ENCODE measurements around the gene TXNDC11. TPM values are rescaled to one million over a fixed set of nuclear protein-coding genes. Genes with fewer than 3 reads are reported as not detected.

The TXNDC11 gene
- total RNA-seq, 1 donor from 2014 or later: 14.1 TPM

- Histone ChIP-seq H3K4me1 (ENCODE audit: control insufficient read depth in 3 of 3, insufficient read depth in 3 of 3, low read length in 3 of 3) (peaks cover 27 to 30% (median 28%) of the 10 kb centered on the region in 3 donors), H3K27me3 (ENCODE audit: control insufficient read depth in 3 of 3, insufficient read depth in 3 of 3, low read length in 3 of 3) (no peaks in the 10 kb centered on the region), H3K4me3 (ENCODE audit: low read length in 3 of 3) (no peak overlapping the region), H3K36me3 (ENCODE audit: control insufficient read depth in 3 of 3, insufficient read depth in 3 of 3, low read length in 3 of 3) (no peaks in the 10 kb centered on the region), H3K9ac (ENCODE audit: low read depth in 1 of 3, low read length in 3 of 3) (no peak overlapping the region), H3K9me3 (ENCODE audit: control insufficient read depth in 3 of 3, low read length in 3 of 3) (no peaks in the 10 kb centered on the region), H3K27ac (ENCODE audit: low read depth, low read length) (peak overlapping the region; percentile 83)
Observed at GRCh38 chr16:11666103-11667055, 76.3 kb downstream of the TXNDC11 start.

- no peak overlapping the region for H3K27ac ChIP-seq (ENCODE audit: low read depth, low read length)
- H3K27me3 ChIP-seq (ENCODE audit: control insufficient read depth in 3 of 3, insufficient read depth in 3 of 3, low read length in 3 of 3): no peaks in the 10 kb centered on the region
- no peak overlapping the region for H3K9ac ChIP-seq (ENCODE audit: low read depth in 1 of 3, low read length in 3 of 3)
- peaks cover 14 to 17% (median 15%) of the 10 kb centered on the region in 3 donors for H3K4me1 ChIP-seq (ENCODE audit: control insufficient read depth in 3 of 3, insufficient read depth in 3 of 3, low read length in 3 of 3)
- H3K9me3 ChIP-seq (ENCODE audit: control insufficient read depth in 3 of 3, low read length in 3 of 3): no peaks in the 10 kb centered on the region
- no peak overlapping the region for H3K4me3 ChIP-seq (ENCODE audit: low read length in 3 of 3)
- no peaks in the 10 kb centered on the region for H3K36me3 ChIP-seq (ENCODE audit: control insufficient read depth in 3 of 3, insufficient read depth in 3 of 3, low read length in 3 of 3)
Observed at GRCh38 chr16:11665071-11665491, 77.6 kb downstream of the TXNDC11 start.

- Histone ChIP-seq H3K9ac (ENCODE audit: low read depth in 1 of 3, low read length in 3 of 3) (no peak overlapping the region), H3K4me1 (ENCODE audit: control insufficient read depth in 3 of 3, insufficient read depth in 3 of 3, low read length in 3 of 3) (peaks cover 2 to 8% (median 3%) of the 10 kb centered on the region in 3 donors), H3K36me3 (ENCODE audit: control insufficient read depth in 3 of 3, insufficient read depth in 3 of 3, low read length in 3 of 3) (no peaks in the 10 kb centered on the region), H3K9me3 (ENCODE audit: control insufficient read depth in 3 of 3, low read length in 3 of 3) (no peaks in the 10 kb centered on the region), H3K4me3 (ENCODE audit: low read length in 3 of 3) (no peak overlapping the region), H3K27ac (ENCODE audit: low read depth, low read length) (no peak overlapping the region), H3K27me3 (ENCODE audit: control insufficient read depth in 3 of 3, insufficient read depth in 3 of 3, low read length in 3 of 3) (no peaks in the 10 kb centered on the region)
Observed at GRCh38 chr16:11662582-11662981, 80.1 kb downstream of the TXNDC11 start.

DNA sequence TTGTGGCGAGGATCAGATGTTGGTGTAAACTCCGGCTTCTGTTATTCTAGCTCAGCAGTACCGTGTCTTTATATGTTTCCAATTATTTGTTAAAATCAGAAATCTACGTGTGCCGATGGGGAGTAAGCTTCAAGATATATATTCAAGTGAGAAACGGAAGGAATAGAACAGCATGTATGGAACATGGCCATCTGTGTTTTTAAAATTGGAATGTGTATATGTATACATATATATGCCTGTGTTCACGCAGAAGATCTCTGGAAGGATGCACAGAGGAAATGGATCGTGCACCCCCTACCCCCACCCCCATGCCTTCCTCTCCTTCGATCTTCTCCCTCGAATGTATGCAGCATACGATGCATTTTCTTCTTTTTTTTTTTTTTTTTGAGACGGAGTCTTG, 82.1 kb downstream of the TXNDC11 start:
- H3K36me3 ChIP-seq (ENCODE audit: control insufficient read depth in 3 of 3, insufficient read depth in 3 of 3, low read length in 3 of 3): no peaks in the 10 kb centered on the region
- H3K27me3 ChIP-seq (ENCODE audit: control insufficient read depth in 3 of 3, insufficient read depth in 3 of 3, low read length in 3 of 3): no peaks in the 10 kb centered on the region
- no peak overlapping the region for H3K4me3 ChIP-seq (ENCODE audit: low read length in 3 of 3)
- no peak overlapping the region for H3K9ac ChIP-seq (ENCODE audit: low read depth in 1 of 3, low read length in 3 of 3)
- H3K9me3 ChIP-seq (ENCODE audit: control insufficient read depth in 3 of 3, low read length in 3 of 3): no peaks in the 10 kb centered on the region
- no peak overlapping the region for H3K27ac ChIP-seq (ENCODE audit: low read depth, low read length)
- peaks cover 0 to 7% (median 3%) of the 10 kb centered on the region in 3 donors for H3K4me1 ChIP-seq (ENCODE audit: control insufficient read depth in 3 of 3, insufficient read depth in 3 of 3, low read length in 3 of 3)

DNA sequence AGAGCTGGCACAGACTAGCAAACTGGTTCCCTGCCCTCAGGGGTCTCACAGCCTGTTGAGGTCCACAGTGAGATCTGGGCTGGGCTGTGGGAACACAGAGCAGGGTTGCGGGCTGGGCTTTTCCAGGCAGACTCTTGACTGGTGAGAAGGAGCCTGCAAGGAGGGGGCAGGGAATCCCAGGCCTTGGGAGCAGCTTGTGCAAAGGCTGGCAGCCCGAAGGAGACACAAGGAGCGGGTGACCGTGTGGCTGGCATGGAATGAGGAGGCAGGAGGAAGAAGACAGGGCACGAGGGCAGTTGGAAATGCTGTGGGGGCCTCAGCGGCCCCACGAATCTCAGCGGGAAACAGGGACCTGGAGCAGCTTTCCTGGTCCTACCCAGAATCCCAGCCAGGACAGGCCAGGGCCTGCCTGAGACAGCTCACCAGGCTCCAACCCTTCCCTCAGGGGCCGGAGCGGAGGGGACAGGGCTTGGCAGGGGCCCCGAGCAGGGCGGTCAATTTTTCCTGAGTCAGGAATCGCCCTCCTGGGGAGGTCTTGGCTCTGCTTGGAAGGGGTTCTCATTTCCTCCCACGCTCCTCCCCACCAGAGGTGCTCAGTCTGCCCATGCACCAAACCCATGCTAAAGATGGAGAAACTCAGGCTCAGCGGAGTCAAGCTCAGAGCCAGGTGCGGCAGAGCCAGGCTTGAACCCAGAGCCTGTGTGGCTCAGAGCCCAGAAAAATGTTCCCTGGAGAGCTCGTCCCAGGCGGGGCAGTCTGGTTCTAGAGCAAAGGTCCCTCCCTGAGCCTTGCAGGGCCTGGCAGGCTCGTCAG, 83.6 kb downstream of the TXNDC11 start:
- H3K9ac ChIP-seq (ENCODE audit: low read depth in 1 of 3, low read length in 3 of 3): no peak overlapping the region
- no peak overlapping the region for H3K4me3 ChIP-seq (ENCODE audit: low read length in 3 of 3)
- H3K36me3 ChIP-seq (ENCODE audit: control insufficient read depth in 3 of 3, insufficient read depth in 3 of 3, low read length in 3 of 3): no peaks in the 10 kb centered on the region
- H3K27me3 ChIP-seq (ENCODE audit: control insufficient read depth in 3 of 3, insufficient read depth in 3 of 3, low read length in 3 of 3): no peaks in the 10 kb centered on the region
- H3K9me3 ChIP-seq (ENCODE audit: control insufficient read depth in 3 of 3, low read length in 3 of 3): no peaks in the 10 kb centered on the region
- H3K27ac ChIP-seq (ENCODE audit: low read depth, low read length): no peak overlapping the region
- peaks cover 6 to 17% (median 10%) of the 10 kb centered on the region in 3 donors for H3K4me1 ChIP-seq (ENCODE audit: control insufficient read depth in 3 of 3, insufficient read depth in 3 of 3, low read length in 3 of 3)

- Histone ChIP-seq H3K9me3 (ENCODE audit: control insufficient read depth in 3 of 3, low read length in 3 of 3) (no peaks in the 10 kb centered on the region), H3K36me3 (ENCODE audit: control insufficient read depth in 3 of 3, insufficient read depth in 3 of 3, low read length in 3 of 3) (no peaks in the 10 kb centered on the region), H3K27ac (ENCODE audit: low read depth, low read length) (no peak overlapping the region), H3K4me1 (ENCODE audit: control insufficient read depth in 3 of 3, insufficient read depth in 3 of 3, low read length in 3 of 3) (peaks cover 6 to 18% (median 11%) of the 10 kb centered on the region in 3 donors), H3K9ac (ENCODE audit: low read depth in 1 of 3, low read length in 3 of 3) (no peak overlapping the region), H3K4me3 (ENCODE audit: low read length in 3 of 3) (no peak overlapping the region), H3K27me3 (ENCODE audit: control insufficient read depth in 3 of 3, insufficient read depth in 3 of 3, low read length in 3 of 3) (no peaks in the 10 kb centered on the region)
Observed at GRCh38 chr16:11657556-11657955, 85.1 kb downstream of the TXNDC11 start.

- H3K9me3 ChIP-seq (ENCODE audit: control insufficient read depth in 3 of 3, low read length in 3 of 3): no peaks in the 10 kb centered on the region
- no peak overlapping the region for H3K27ac ChIP-seq (ENCODE audit: low read depth, low read length)
- H3K4me1 ChIP-seq (ENCODE audit: control insufficient read depth in 3 of 3, insufficient read depth in 3 of 3, low read length in 3 of 3): peaks cover 6 to 18% (median 11%) of the 10 kb centered on the region in 3 donors
- no peaks in the 10 kb centered on the region for H3K27me3 ChIP-seq (ENCODE audit: control insufficient read depth in 3 of 3, insufficient read depth in 3 of 3, low read length in 3 of 3)
- H3K9ac ChIP-seq (ENCODE audit: low read depth in 1 of 3, low read length in 3 of 3): no peak overlapping the region
- H3K36me3 ChIP-seq (ENCODE audit: control insufficient read depth in 3 of 3, insufficient read depth in 3 of 3, low read length in 3 of 3): no peaks in the 10 kb centered on the region
- no peak overlapping the region for H3K4me3 ChIP-seq (ENCODE audit: low read length in 3 of 3)
Observed at GRCh38 chr16:11655655-11656054, 87.0 kb downstream of the TXNDC11 start.

GRCh38 chr16:11651796-11652195, 90.9 kb downstream of the TXNDC11 start:
- Histone ChIP-seq H3K4me3 (ENCODE audit: low read length in 3 of 3) (no peak overlapping the region), H3K27ac (ENCODE audit: low read depth, low read length) (no peak overlapping the region), H3K27me3 (ENCODE audit: control insufficient read depth in 3 of 3, insufficient read depth in 3 of 3, low read length in 3 of 3) (no peaks in the 10 kb centered on the region), H3K9me3 (ENCODE audit: control insufficient read depth in 3 of 3, low read length in 3 of 3) (no peaks in the 10 kb centered on the region), H3K4me1 (ENCODE audit: control insufficient read depth in 3 of 3, insufficient read depth in 3 of 3, low read length in 3 of 3) (peaks cover 6 to 11% (median 8%) of the 10 kb centered on the region in 3 donors), H3K9ac (ENCODE audit: low read depth in 1 of 3, low read length in 3 of 3) (no peak overlapping the region), H3K36me3 (ENCODE audit: control insufficient read depth in 3 of 3, insufficient read depth in 3 of 3, low read length in 3 of 3) (no peaks in the 10 kb centered on the region)

GRCh38 chr16:11650641-11651591, 91.7 kb downstream of the TXNDC11 start:
- Histone ChIP-seq H3K36me3 (ENCODE audit: control insufficient read depth in 3 of 3, insufficient read depth in 3 of 3, low read length in 3 of 3) (no peaks in the 10 kb centered on the region), H3K27ac (ENCODE audit: low read depth, low read length) (no peak overlapping the region), H3K4me1 (ENCODE audit: control insufficient read depth in 3 of 3, insufficient read depth in 3 of 3, low read length in 3 of 3) (peaks cover 6 to 11% (median 8%) of the 10 kb centered on the region in 3 donors), H3K9ac (ENCODE audit: low read depth in 1 of 3, low read length in 3 of 3) (no peak overlapping the region), H3K4me3 (ENCODE audit: low read length in 3 of 3) (no peak overlapping the region), H3K27me3 (ENCODE audit: control insufficient read depth in 3 of 3, insufficient read depth in 3 of 3, low read length in 3 of 3) (no peaks in the 10 kb centered on the region), H3K9me3 (ENCODE audit: control insufficient read depth in 3 of 3, low read length in 3 of 3) (no peaks in the 10 kb centered on the region)

All from skeletal muscle tissue (tissue), 4 donors.